DND-41 (cell line): ENCODE measurements around the gene PIP5KL1.

Experiments
- ATAC-seq: fragments of 200-7000 bp; cut with Tn5 transposase; 3 replicates; pipeline ENCODE4 v1.9.1; 2021; ENCODE audit warnings: low read depth; ENCODE audit not compliant: insufficient read depth
- DNase-seq: peaks from one replicate; pipeline ENCODE4 v3.0.0-alpha.2; 2020
- H2AFZ ChIP-seq: 2 replicates; pipeline ENCODE4 v1.6.0; 2012; ENCODE audit warnings: low read depth, low read length
- H3K27ac ChIP-seq: 2 replicates; pipeline ENCODE4 v1.5.1; 2012; ENCODE audit warnings: low read length, inconsistent platforms
- H3K27me3 ChIP-seq: fragments of 200-600 bp; sonication (generic); 2 replicates; pipeline ENCODE4 v1.6.0; 2012; ENCODE audit warnings: low read length, mild to moderate bottlenecking, inconsistent platforms; ENCODE audit not compliant: insufficient read depth, poor library complexity
- H3K36me3 ChIP-seq: 2 replicates; pipeline ENCODE4 v1.5.1; 2012; ENCODE audit warnings: low read length, inconsistent platforms; ENCODE audit not compliant: insufficient read depth
- H3K4me1 ChIP-seq: 2 replicates; pipeline ENCODE4 v1.5.1; 2012; ENCODE audit warnings: mild to moderate bottlenecking, low read length; ENCODE audit not compliant: insufficient read depth
- H3K4me2 ChIP-seq: 2 replicates; pipeline ENCODE4 v1.6.0; 2012; ENCODE audit warnings: mild to moderate bottlenecking, moderate library complexity, low read length, inconsistent platforms; ENCODE audit not compliant: insufficient read depth
- H3K4me3 ChIP-seq, 2 experiments: fragments of 200-600 bp in 1 of 2; shearing (Covaris generic) in 1 of 2; 2 replicates each; pipeline ENCODE4 v1.5.1; 2012 to 2016; ENCODE audit warnings: inconsistent platforms in 2 of 2, low read length in 2 of 2, mild to moderate bottlenecking in 2 of 2, low read depth in 1 of 2, moderate library complexity in 1 of 2
- H3K79me2 ChIP-seq: 2 replicates; pipeline ENCODE4 v1.6.0; 2012; ENCODE audit warnings: low read length, inconsistent platforms; ENCODE audit not compliant: insufficient read depth
- H3K9ac ChIP-seq: 2 replicates; pipeline ENCODE4 v1.6.0; 2012; ENCODE audit warnings: low read depth, mild to moderate bottlenecking, inconsistent platforms, low read length, moderate library complexity
- H3K9me3 ChIP-seq: 2 replicates; pipeline ENCODE4 v1.5.1; 2012; ENCODE audit warnings: low read length, moderate library complexity, mild to moderate bottlenecking, inconsistent platforms; ENCODE audit not compliant: insufficient read depth, severe bottlenecking
- H4K20me1 ChIP-seq: 2 replicates; pipeline ENCODE4 v1.6.0; 2012; ENCODE audit warnings: low read length; ENCODE audit not compliant: insufficient read depth
- CTCF ChIP-seq: IDR thresholded peaks from 2 replicates; pipeline ENCODE4 v1.5.1; 2012; ENCODE audit warnings: borderline replicate concordance, low read length, moderate library complexity, mild to moderate bottlenecking; ENCODE audit not compliant: poor library complexity, severe bottlenecking; ENCODE audit errors: extremely low read depth
- EZH2 ChIP-seq: IDR thresholded peaks from 3 replicates; pipeline ENCODE4 v1.6.1; 2012; ENCODE audit warnings: borderline replicate concordance, low read depth, mild to moderate bottlenecking, moderate library complexity, low read length, inconsistent platforms; ENCODE audit not compliant: severe bottlenecking

The PIP5KL1 gene

GRCh38 chr9:127968042-127968441 is 37.5 kb upstream of the PIP5KL1 start:
- Histone ChIP-seq H3K4me1 (no peaks in the 10 kb centered on the region), H3K4me3 (no peak overlapping the region), H3K79me2 (peaks cover 4% of the 10 kb centered on the region; the same call in 1 of the 2 replicates), H3K27ac (no peak overlapping the region), H3K36me3 (no peaks in the 10 kb centered on the region), H2AFZ (no peak overlapping the region), H3K9me3 (no peaks in the 10 kb centered on the region), H3K27me3 (no peaks in the 10 kb centered on the region), H4K20me1 (peaks cover 59% of the 10 kb centered on the region), H3K4me2 (no peak overlapping the region), H3K9ac (no peak overlapping the region)
- ATAC-seq (no peak), DNase-seq (no peak)
- no peak for TF ChIP-seq EZH2
- TF ChIP-seq CTCF, result no peak

GRCh38 chr9:127967151-127967809 is 36.7 kb upstream of the PIP5KL1 start:
- Histone ChIP-seq H3K27ac (no peak overlapping the region), H4K20me1 (peaks cover 58% of the 10 kb centered on the region), H3K4me3 (no peak overlapping the region), H3K9me3 (no peaks in the 10 kb centered on the region), H3K79me2 (peaks cover 4% of the 10 kb centered on the region; the same call in 1 of the 2 replicates), H2AFZ (no peak overlapping the region), H3K9ac (no peak overlapping the region), H3K36me3 (no peaks in the 10 kb centered on the region), H3K4me1 (no peaks in the 10 kb centered on the region), H3K27me3 (no peaks in the 10 kb centered on the region), H3K4me2 (no peak overlapping the region)
- TF ChIP-seq EZH2, result no peak
- no peak for TF ChIP-seq CTCF
- ATAC-seq, result no peak
- DNase-seq, result no peak

GRCh38 chr9:127966416-127967150 is 36.0 kb upstream of the PIP5KL1 start:
- Histone ChIP-seq H3K4me3 (no peak overlapping the region), H3K27ac (no peak overlapping the region), H3K79me2 (peaks cover 1% of the 10 kb centered on the region; the same call in 1 of the 2 replicates), H3K9me3 (no peaks in the 10 kb centered on the region), H3K4me2 (no peak overlapping the region), H3K36me3 (no peaks in the 10 kb centered on the region), H4K20me1 (peaks cover 54% of the 10 kb centered on the region), H3K9ac (no peak overlapping the region), H2AFZ (no peak overlapping the region), H3K27me3 (no peaks in the 10 kb centered on the region), H3K4me1 (no peaks in the 10 kb centered on the region)
- DNase-seq, result no peak
- TF ChIP-seq CTCF (no peak), EZH2 (no peak)
- no peak for ATAC-seq
